Measurements from ENCODE around the gene RBM14.
"Not testable (repeated sequence)": the region's sequence is repeated elsewhere in the genome, so short reads cannot be mapped to it uniquely, and the experiment has no call there.

The RBM14 gene

DNA sequence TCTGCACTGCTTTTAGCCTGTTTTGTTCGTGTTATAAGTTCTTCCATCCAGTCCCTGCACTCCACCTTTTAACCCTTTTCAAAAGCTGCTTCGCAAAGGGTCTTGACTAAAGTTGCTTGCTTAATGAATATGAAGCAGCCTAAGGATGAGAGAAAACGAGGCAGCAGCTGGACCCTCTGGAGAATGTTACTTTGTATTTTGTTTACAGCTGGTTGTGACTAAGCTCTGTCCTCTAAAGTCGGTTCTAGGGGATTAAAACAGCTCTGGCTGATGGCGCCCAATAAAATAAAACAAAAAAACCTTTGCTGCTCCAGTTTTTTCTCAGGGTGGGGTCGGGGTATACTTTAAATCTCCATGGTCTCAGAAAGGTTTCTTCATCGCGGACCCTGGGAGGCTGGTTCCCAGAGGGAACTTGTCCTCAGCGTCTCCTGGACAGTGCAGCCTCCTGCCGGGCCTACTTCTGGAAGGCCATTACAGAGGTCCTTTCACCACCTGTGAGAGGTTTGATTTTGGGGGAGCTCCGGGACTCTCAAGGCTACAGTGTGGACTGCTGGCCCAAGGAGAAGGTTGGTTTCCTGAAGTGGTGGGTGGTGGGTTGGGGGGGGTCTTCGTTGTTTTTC, 21.2 kb downstream of the RBM14 start:
- DNase-seq: no peak

- peak; percentile 97 for DNase-seq
Measured at GRCh38 chr11:66638177-66639065, 22.0 kb downstream of the RBM14 start, which contains the start of gene RBM4. Gene RBM4, plus strand, starts transcription at chr11:66638703. Its CDS starts 1,009 bp downstream, at chr11:66639712.

GRCh38 chr11:66639066-66639813, 22.8 kb downstream of the RBM14 start:
- DNase-seq: no peak

DNA sequence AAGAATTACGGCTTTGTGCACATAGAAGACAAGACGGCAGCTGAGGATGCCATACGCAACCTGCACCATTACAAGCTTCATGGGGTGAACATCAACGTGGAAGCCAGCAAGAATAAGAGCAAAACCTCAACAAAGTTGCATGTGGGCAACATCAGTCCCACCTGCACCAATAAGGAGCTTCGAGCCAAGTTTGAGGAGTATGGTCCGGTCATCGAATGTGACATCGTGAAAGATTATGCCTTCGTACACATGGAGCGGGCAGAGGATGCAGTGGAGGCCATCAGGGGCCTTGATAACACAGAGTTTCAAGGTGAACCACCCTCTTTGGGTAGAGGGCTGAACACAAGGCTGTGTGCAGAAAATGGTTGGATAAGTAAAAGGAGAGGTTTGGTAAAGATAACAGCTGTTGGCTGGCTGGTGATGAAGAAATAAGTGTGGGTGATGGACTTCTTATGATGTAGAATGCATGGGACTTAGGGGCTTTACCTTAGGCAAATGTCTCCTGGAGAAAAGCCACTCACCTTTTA, 23.4 kb downstream of the RBM14 start:
- not testable (repeated sequence) for DNase-seq

- DNase-seq: no peak
Measured at GRCh38 chr11:66641834-66642233, 25.4 kb downstream of the RBM14 start.

GRCh38 chr11:66643745-66644437, 27.5 kb downstream of the RBM14 start:
- no peak for DNase-seq

GRCh38 chr11:66646828-66647227, 30.4 kb downstream of the RBM14 start:
- DNase-seq: no peak

- no peak for DNase-seq
Measured at GRCh38 chr11:66649903-66650302, 33.5 kb downstream of the RBM14 start.

- DNase-seq: no peak
Measured at GRCh38 chr11:66651016-66651415, 34.6 kb downstream of the RBM14 start.

- no peak for DNase-seq
Measured at GRCh38 chr11:66652651-66653050, 36.2 kb downstream of the RBM14 start.

- no peak for DNase-seq
Measured at GRCh38 chr11:66653123-66653522, 36.7 kb downstream of the RBM14 start.

- no peak for DNase-seq
Measured at GRCh38 chr11:66659763-66660162, 43.3 kb downstream of the RBM14 start.

DNA sequence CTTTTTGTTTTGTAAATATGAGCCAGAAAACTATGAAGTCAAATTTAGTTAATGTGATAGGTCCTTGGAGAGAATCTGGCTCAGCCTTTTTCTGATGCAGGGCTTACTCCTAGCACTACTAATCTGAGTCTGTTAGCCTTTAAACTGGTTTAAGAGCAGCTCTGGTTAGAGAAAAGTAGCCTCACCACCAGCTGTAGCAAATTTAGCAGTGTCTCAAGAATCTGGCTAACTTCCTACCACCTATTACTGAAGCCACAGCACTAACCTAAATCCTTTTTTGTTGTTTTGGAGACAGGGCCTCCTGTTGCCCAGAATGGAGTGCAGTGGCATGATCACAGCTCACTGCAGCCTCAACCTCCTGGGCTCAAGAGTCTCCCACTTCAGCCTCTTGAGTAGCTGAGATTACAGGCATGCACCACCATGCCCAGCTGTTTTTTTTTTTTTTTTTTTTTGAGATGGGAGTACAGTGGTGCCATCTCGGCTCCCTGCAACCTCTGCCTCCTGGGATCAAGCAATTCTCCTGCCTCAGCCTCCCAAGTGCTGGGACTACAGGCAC, 47.4 kb downstream of the RBM14 start:
- DNase-seq: no peak

GRCh38 chr11:66665369-66665768, 48.9 kb downstream of the RBM14 start:
- DNase-seq: no peak

DNA sequence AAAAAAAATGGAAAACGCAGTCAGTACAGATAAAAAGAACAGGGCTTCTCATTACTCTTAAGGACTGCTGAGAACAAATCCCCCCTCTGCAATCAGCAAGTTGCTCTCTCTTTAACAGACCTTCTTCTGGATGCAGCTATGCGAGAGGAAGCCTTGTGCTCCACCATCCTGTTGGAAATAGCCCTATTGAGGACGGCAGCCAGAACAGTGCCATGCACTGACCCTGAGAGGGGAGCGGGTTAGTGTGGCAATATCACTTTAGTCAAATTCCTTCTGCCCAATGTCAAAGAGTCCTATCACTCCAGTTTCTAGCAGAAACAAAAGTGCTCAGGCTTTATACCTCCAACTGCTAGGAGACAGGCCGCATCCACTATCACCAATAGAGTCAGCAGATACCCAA, 54.4 kb downstream of the RBM14 start:
- no peak for DNase-seq

GRCh38 chr11:66674964-66675602, 58.7 kb downstream of the RBM14 start:
- DNase-seq: no peak

- no peak for DNase-seq
Measured at GRCh38 chr11:66676282-66676919, 60.0 kb downstream of the RBM14 start.
